ENCODE measurements around the gene MYB.

DNA sequence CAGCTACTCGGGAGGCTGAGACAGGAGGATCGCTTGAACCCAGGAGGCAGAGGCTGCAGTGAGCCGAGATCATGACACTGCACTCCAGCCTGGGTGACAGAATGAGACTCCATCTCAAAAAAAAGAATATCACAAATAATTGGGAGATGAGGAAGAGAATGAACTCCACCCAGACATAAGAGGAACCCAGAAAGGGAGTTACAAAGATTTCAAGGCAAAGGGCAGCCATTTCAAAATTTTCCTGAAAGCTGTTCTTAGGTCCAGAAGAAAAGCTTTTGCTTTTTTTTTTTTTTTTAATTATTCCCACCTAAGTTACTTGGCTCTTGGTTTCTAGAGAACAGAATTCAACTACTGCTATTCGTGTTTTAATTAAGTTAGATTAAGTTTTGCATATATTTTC, 23.8 kb downstream of the MYB start:
- TF ChIP-seq EP300 (IDR thresholded peaks at IDR 0.05) (no peak), CTCF (IDR thresholded peaks at IDR 0.05) (no peak), POLR2A (IDR thresholded peaks at IDR 0.05) (no peak), POLR2AphosphoS5 (IDR thresholded peaks at IDR 0.05) (no peak)
